Esophagus squamous epithelium (tissue), 4 donors: Measurements from ENCODE around the gene ACP1.

Experiments used
- CTCF ChIP-seq, 6 experiments: fragments of 450-650 bp in 4 of 6; fragments of 200-600 bp in 2 of 6; sonication (generic) in 2 of 6; IDR thresholded peaks; one replicate each; pipeline ENCODE4 v1.5.1; 2016 to 2019; ENCODE audit warnings: antibody characterized with exemption in 6 of 6, mild to moderate bottlenecking in 4 of 6, moderate library complexity in 4 of 6
- POLR2A ChIP-seq, 4 donors: fragments of 450-650 bp; IDR thresholded peaks; one replicate each; pipeline ENCODE4 v1.6.1; 2017; ENCODE audit warnings: antibody characterized with exemption in 4 of 4, mild to moderate bottlenecking in 4 of 4, moderate library complexity in 3 of 4

GRCh38 chr2:305366-305765 is 40.6 kb downstream of the ACP1 start:
- no peak for TF ChIP-seq CTCF (IDR thresholded peaks at IDR 0.05)
- TF ChIP-seq POLR2A (IDR thresholded peaks at IDR 0.05): no peak
